GM23338 (cell line): Measurements from ENCODE around the gene SLC5A6. TPM values are rescaled to one million over a fixed set of nuclear protein-coding genes. Genes with fewer than 3 reads are reported as not detected.
A peak's percentile ranks its signal among the peaks of the same experiment; 100 is the strongest.

Source experiments
- ATAC-seq: fragments of 200-7000 bp; cut with Tn5 transposase; 3 replicates; pipeline ENCODE4 v1.9.1; 2020
- DNase-seq: peaks from one replicate; pipeline ENCODE4 v3.0.0-alpha.2; 2015; ENCODE audit warnings: low spot score
- H2AFZ ChIP-seq: fragments of 200-600 bp; sonication (generic); 2 replicates; pipeline ENCODE4 v1.8.0; 2016; ENCODE audit warnings: antibody characterized with exemption, mild to moderate bottlenecking, moderate library complexity
- H3F3A ChIP-seq: fragments of 200-600 bp; sonication (generic); replicated peaks from 2 replicates; pipeline ENCODE4 v1.8.0; 2017; ENCODE audit warnings: antibody characterized with exemption, mixed run types, low read depth
- H3K27ac ChIP-seq: fragments of 200-600 bp; sonication (generic); 2 replicates; pipeline ENCODE4 v1.6.1; 2016; ENCODE audit warnings: low read depth
- H3K27me3 ChIP-seq: fragments of 200-600 bp; sonication (generic); 2 replicates; pipeline ENCODE4 v1.8.0; 2016; ENCODE audit warnings: mild to moderate bottlenecking, mixed run types, moderate library complexity; ENCODE audit not compliant: insufficient read depth
- H3K36me3 ChIP-seq: fragments of 200-600 bp; sonication (generic); 2 replicates; pipeline ENCODE4 v1.8.0; 2016; ENCODE audit warnings: mild to moderate bottlenecking; ENCODE audit not compliant: insufficient read depth
- H3K4me1 ChIP-seq: fragments of 200-600 bp; sonication (generic); 2 replicates; pipeline ENCODE4 v1.8.0; 2016; ENCODE audit warnings: mild to moderate bottlenecking, moderate library complexity; ENCODE audit not compliant: insufficient read depth
- H3K4me2 ChIP-seq: fragments of 200-600 bp; sonication (generic); 2 replicates; pipeline ENCODE4 v1.7.1; 2017; ENCODE audit warnings: mixed run types
- H3K4me3 ChIP-seq: fragments of 200-600 bp; sonication (generic); 2 replicates; pipeline ENCODE4 v1.6.1; 2016; ENCODE audit warnings: mixed run types
- H3K79me2 ChIP-seq: fragments of 200-600 bp; sonication (generic); replicated peaks from 2 replicates; pipeline ENCODE4 v1.8.0; 2017; ENCODE audit warnings: mild to moderate bottlenecking; ENCODE audit not compliant: insufficient read depth
- H3K9me2 ChIP-seq: fragments of 200-600 bp; sonication (generic); 2 replicates; pipeline ENCODE4 v1.8.0; 2017; ENCODE audit not compliant: insufficient read depth
- H4K20me1 ChIP-seq: fragments of 200-600 bp; sonication (generic); replicated peaks from 2 replicates; pipeline ENCODE4 v1.8.0; 2017; ENCODE audit warnings: mild to moderate bottlenecking; ENCODE audit not compliant: insufficient read depth
- H3K27ac Mint-ChIP-seq: 2 replicates; pipeline ENCODE4 v1.8.0; 2020; ENCODE audit warnings: inconsistent platforms, mild to moderate bottlenecking, moderate library complexity, mixed read lengths
- H3K27me3 Mint-ChIP-seq: 3 replicates; pipeline ENCODE4 v1.8.0; 2022; ENCODE audit warnings: low read depth, mild to moderate bottlenecking, moderate library complexity, mixed read lengths, inconsistent platforms; ENCODE audit not compliant: insufficient read depth, poor library complexity
- H3K36me3 Mint-ChIP-seq: 3 replicates; pipeline ENCODE4 v1.8.0; 2021; ENCODE audit warnings: low read depth, mild to moderate bottlenecking, inconsistent platforms, moderate library complexity, mixed read lengths
- H3K4me1 Mint-ChIP-seq: 3 replicates; pipeline ENCODE4 v1.8.0; 2020; ENCODE audit warnings: mild to moderate bottlenecking, inconsistent platforms, mixed read lengths
- H3K4me3 Mint-ChIP-seq: 3 replicates; pipeline ENCODE4 v1.8.0; 2021; ENCODE audit warnings: moderate library complexity, mild to moderate bottlenecking, inconsistent platforms, mixed read lengths
- H3K9me3 Mint-ChIP-seq: 3 replicates; pipeline ENCODE4 v1.8.0; 2020; ENCODE audit warnings: moderate library complexity, mild to moderate bottlenecking, inconsistent platforms, mixed read lengths
- CREB1 ChIP-seq: fragments of 250-450 bp; sonication (Bioruptor Pico); IDR thresholded peaks from 2 replicates; pipeline ENCODE4 v1.5.0; 2020; ENCODE audit warnings: low read depth, mild to moderate bottlenecking, moderate library complexity
- CTCF ChIP-seq, 2 experiments: fragments of 200-600 bp in 1 of 2; sonication (generic) in 1 of 2; conservative IDR thresholded peaks; 2 replicates each; pipeline versions ENCODE4 v1.5.1 to v1.6.1; 2016 to 2017; ENCODE audit warnings: antibody characterized with exemption in 2 of 2, low read depth in 2 of 2, mild to moderate bottlenecking in 2 of 2, moderate library complexity in 1 of 2
- EZH2 ChIP-seq: fragments of 200-600 bp; sonication (generic); IDR thresholded peaks from one replicate; pipeline ENCODE4 v1.8.0; 2017; ENCODE audit warnings: antibody characterized with exemption, mild to moderate bottlenecking, low read depth; ENCODE audit not compliant: unreplicated experiment
- REST ChIP-seq: IDR thresholded peaks from one replicate; pipeline ENCODE4 v1.6.1; 2018; ENCODE audit warnings: antibody characterized with exemption; ENCODE audit not compliant: unreplicated experiment
- polyA plus RNA-seq: library from polyadenylated mRNA; unstranded; fragments of >200 nt; fragmentation: Nextera tagmentation; extraction: Ambion mirVana; gene quantifications from 2 replicates; pipeline ENCODE4 v1.2.1, GENCODE V29; 2016
- total RNA-seq: library from RNA; depleted of rRNA; stranded (reverse); fragments of >200 nt; shearing (Covaris generic); gene quantifications from 2 replicates; pipeline ENCODE4 v1.2.3, GENCODE V29; 2014

The SLC5A6 gene
- total and polyA plus RNA-seq, 2 experiments from 2014 or later = 44.3 to 153 TPM

- no peak overlapping the region for H3K4me3 ChIP-seq
- H3F3A ChIP-seq = no peaks in the 10 kb centered on the region
- no peaks in the 10 kb centered on the region for H3K4me1 ChIP-seq
- H4K20me1 ChIP-seq = no peaks in the 10 kb centered on the region
- no peak overlapping the region for H2AFZ ChIP-seq
- H3K27ac ChIP-seq = no peak overlapping the region
- no peaks in the 10 kb centered on the region for H3K9me3 Mint-ChIP-seq
- ATAC-seq (peak; percentile 84), DNase-seq (peak; percentile 48)
- no peaks in the 10 kb centered on the region for H3K36me3 ChIP-seq
- H3K9me2 ChIP-seq = no peaks in the 10 kb centered on the region
- H3K27me3 ChIP-seq = no peaks in the 10 kb centered on the region
- no peaks in the 10 kb centered on the region for H3K4me1 Mint-ChIP-seq
- TF ChIP-seq REST (no peak), CTCF (conservative IDR thresholded peaks at IDR 0.05; ENCODE audit: low read depth in 2 of 2) (peak in 1 of 2 experiments; percentile 52; a peak in 2 of 4 replicates)
- H3K27me3 Mint-ChIP-seq = peaks cover 14% of the 10 kb centered on the region
- H3K27ac Mint-ChIP-seq = no peak overlapping the region
- H3K4me2 ChIP-seq = no peak overlapping the region
- no peaks in the 10 kb centered on the region for H3K36me3 Mint-ChIP-seq
- H3K79me2 ChIP-seq = no peaks in the 10 kb centered on the region
- H3K4me3 Mint-ChIP-seq = no peak overlapping the region
Observed at GRCh38 chr2:27152102-27152795, 59.8 kb downstream of the SLC5A6 start.

DNA sequence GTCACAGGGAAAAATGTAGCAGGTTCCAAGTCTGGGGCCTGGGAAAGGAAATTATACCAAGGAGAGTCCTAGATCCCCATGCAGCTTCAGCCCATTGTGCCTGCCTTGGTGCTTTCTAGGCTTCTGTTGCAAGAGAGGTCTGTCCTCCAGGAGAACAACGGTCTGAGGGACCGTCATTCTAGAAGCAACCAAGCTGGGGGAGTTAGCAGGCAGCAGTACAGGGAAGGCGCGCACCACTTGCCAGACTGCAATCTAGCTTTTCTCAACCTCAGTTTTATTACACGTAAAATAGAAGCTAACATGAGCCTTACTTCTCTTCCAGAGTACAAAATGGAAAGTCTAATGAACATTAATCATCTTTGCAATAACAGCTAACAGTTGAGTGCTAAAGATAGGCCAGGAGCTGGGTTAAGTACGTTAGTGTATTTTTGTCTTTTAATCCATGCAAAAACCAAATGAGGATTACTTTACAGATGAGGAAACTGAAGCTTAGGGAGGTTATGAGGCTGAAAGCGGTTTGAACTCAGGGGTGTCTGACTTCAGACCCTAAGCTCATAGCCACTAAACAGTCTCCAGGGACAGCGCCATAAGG is 61.3 kb downstream of the SLC5A6 start:
- DNase-seq (no peak), ATAC-seq (no peak)
- peaks cover 11% of the 10 kb centered on the region for H3K27me3 Mint-ChIP-seq
- H3F3A ChIP-seq = no peaks in the 10 kb centered on the region
- no peak overlapping the region for H3K27ac ChIP-seq
- no peaks in the 10 kb centered on the region for H4K20me1 ChIP-seq
- no peaks in the 10 kb centered on the region for H3K4me1 ChIP-seq
- no peak overlapping the region for H3K4me2 ChIP-seq
- H3K36me3 ChIP-seq = no peaks in the 10 kb centered on the region
- no peaks in the 10 kb centered on the region for H3K27me3 ChIP-seq
- no peak overlapping the region for H3K4me3 ChIP-seq
- H3K9me3 Mint-ChIP-seq = no peaks in the 10 kb centered on the region
- no peaks in the 10 kb centered on the region for H3K9me2 ChIP-seq
- H3K4me1 Mint-ChIP-seq = no peaks in the 10 kb centered on the region
- H3K4me3 Mint-ChIP-seq = no peak overlapping the region
- H3K79me2 ChIP-seq = no peaks in the 10 kb centered on the region
- H3K27ac Mint-ChIP-seq = no peak overlapping the region
- no peaks in the 10 kb centered on the region for H3K36me3 Mint-ChIP-seq
- 0 out of 2 replicates have a peak overlapping the region, but pooled peaks have one; percentile 32 for H2AFZ ChIP-seq
- no peak for TF ChIP-seq CREB1 (CRISPR knock-in tag)
- no peak for TF ChIP-seq EZH2
- TF ChIP-seq REST = no peak
